ENCODE data around the gene RNF130. TPM values are rescaled to one million over a fixed set of nuclear protein-coding genes. Genes with fewer than 3 reads are reported as not detected.

Gene RNF130
- total RNA-seq, 1 donor from 2014 or later = 109 TPM

DNA sequence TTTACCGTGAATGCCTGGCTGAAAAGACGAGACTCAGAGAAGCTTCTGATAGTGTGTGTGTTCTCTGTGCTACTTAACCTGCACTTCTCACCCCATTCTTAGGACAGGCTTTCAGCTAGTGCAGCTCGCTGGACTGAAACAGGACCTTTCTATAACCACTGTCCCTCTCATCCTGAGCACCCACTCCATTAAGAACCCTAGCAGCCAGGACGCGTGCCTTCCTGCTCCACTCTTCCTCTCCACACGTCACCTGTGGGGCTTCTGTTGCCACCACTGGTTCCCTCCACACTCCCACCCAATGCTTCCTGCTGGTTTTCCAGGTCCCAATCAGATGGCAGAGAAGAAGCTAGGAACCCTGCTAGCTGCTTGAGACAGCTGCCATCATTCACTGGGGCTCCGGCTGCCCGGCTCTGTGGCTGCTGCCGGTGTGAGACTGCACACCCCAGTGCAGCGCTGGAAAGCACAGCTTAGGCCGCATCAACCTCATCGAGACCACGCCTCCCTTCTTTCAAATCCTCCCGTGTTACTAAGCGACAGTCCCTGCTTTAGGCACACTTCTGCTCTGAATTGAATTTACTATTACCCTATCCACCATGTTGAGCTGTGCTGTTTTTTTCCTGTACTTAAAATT is 44.0 kb downstream of the RNF130 start:
- H3K4me3 ChIP-seq = no peak overlapping the region
- no peak overlapping the region for H3K27ac ChIP-seq
- TF ChIP-seq, protein P1, sequence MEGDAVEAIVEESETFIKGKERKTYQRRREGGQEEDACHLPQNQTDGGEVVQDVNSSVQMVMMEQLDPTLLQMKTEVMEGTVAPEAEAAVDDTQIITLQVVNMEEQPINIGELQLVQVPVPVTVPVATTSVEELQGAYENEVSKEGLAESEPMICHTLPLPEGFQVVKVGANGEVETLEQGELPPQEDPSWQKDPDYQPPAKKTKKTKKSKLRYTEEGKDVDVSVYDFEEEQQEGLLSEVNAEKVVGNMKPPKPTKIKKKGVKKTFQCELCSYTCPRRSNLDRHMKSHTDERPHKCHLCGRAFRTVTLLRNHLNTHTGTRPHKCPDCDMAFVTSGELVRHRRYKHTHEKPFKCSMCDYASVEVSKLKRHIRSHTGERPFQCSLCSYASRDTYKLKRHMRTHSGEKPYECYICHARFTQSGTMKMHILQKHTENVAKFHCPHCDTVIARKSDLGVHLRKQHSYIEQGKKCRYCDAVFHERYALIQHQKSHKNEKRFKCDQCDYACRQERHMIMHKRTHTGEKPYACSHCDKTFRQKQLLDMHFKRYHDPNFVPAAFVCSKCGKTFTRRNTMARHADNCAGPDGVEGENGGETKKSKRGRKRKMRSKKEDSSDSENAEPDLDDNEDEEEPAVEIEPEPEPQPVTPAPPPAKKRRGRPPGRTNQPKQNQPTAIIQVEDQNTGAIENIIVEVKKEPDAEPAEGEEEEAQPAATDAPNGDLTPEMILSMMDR (IDR thresholded peaks at IDR 0.05) = no peak
- no peaks in the 10 kb centered on the region for H3K9me3 ChIP-seq
- peaks cover 9% of the 10 kb centered on the region for H3K4me1 ChIP-seq
- H3K36me3 ChIP-seq = peaks cover 8% of the 10 kb centered on the region
- DNase-seq = no peak
- ATAC-seq = no peak
- no peaks in the 10 kb centered on the region for H3K27me3 ChIP-seq
- intact Hi-C loops (cut with DNase I) = no loop called here

DNA sequence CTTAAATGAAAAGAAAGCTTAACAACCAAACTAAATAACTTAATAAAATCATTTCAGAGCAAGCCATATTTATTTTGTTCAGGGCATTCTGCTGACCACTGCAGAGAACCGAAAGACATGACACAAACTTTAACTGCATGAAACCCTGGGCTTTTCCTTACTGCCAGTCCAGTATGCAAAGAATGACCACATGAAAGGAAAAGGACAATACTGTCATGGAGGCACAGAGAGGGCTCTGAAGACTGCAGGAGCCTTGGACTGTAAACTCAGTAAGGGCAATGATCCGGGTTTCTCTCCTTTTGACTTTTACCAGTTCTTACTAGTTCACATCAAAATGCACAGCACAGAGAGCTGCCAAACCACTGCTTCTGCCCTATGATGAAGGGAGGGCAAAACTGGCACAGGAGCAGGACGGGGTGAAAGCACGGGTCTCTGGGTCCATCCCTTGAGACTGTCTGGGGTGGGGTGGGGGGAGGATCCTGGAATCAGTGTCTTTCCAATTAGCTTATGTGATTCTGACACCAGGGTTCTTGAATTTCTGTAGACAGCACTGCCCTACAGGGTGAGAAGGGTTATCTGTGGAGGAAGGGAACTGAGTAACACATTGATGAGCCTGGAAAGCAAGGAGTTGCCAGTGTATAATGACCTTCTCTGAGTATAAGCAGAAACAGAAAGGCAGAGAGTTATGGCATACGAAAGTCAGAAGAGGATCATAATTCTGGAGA is 44.7 kb downstream of the RNF130 start:
- Histone ChIP-seq H3K4me1 (peaks cover 9% of the 10 kb centered on the region), H3K27me3 (no peaks in the 10 kb centered on the region), H3K9me3 (no peaks in the 10 kb centered on the region), H3K36me3 (peaks cover 8% of the 10 kb centered on the region), H3K27ac (no peak overlapping the region), H3K4me3 (no peak overlapping the region)
- intact Hi-C loops (cut with DNase I) = no loop called here
- ATAC-seq (no peak), DNase-seq (no peak)
- TF ChIP-seq, protein P1 (IDR thresholded peaks at IDR 0.05) = no peak

DNA sequence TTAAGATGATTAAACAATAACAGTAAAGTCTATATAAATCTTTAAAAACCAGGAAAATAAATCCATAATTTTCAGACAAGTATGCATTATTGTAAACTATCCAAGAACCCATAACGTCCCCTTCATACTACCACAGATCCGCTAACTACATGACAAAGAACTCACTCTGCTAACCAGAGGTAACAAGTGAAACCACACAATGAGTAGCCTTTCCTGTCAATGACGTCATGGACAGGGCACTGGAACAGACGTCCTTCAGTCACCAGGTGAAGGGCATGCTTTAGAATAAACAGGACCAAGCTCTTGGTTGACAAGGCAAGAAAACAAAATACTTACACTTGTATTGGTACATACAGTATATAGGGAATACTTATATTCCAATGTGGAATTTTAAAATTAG is 45.2 kb downstream of the RNF130 start:
- H3K27ac ChIP-seq = no peak overlapping the region
- peaks cover 8% of the 10 kb centered on the region for H3K36me3 ChIP-seq
- TF ChIP-seq, protein P1 (IDR thresholded peaks at IDR 0.05) = no peak
- H3K4me3 ChIP-seq = no peak overlapping the region
- DNase-seq = no peak
- intact Hi-C loops (cut with DNase I) = no loop called here
- no peaks in the 10 kb centered on the region for H3K9me3 ChIP-seq
- peaks cover 9% of the 10 kb centered on the region for H3K4me1 ChIP-seq
- ATAC-seq = peak; percentile 83
- no peaks in the 10 kb centered on the region for H3K27me3 ChIP-seq

DNA sequence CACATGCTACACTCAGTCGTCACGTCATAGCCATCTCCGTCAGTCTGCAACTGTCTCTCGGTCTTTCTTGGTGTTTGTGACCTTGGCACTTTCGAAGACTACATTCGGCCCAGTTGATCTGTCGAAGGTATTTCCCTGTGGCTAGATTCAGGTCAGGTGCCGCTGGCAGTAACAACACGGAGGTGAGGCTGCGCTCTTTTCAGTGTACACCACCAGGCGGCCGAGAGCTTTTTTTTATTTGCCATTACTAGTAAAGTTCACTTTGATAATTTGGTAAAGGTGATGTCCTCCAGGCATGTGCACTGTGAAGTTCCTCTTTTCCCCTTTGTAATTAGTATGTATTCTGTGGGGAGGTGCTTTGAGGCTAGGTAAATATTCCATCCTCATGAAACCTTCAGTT is 49.7 kb downstream of the RNF130 start:
- no peak for ATAC-seq
- intact Hi-C loops (cut with DNase I) = no loop called here
- Histone ChIP-seq H3K4me3 (no peak overlapping the region), H3K36me3 (no peaks in the 10 kb centered on the region), H3K27me3 (no peaks in the 10 kb centered on the region), H3K9me3 (no peaks in the 10 kb centered on the region), H3K4me1 (peaks cover 9% of the 10 kb centered on the region), H3K27ac (no peak overlapping the region)
- no peak for DNase-seq
- TF ChIP-seq, protein P1 (IDR thresholded peaks at IDR 0.05) = no peak

DNA sequence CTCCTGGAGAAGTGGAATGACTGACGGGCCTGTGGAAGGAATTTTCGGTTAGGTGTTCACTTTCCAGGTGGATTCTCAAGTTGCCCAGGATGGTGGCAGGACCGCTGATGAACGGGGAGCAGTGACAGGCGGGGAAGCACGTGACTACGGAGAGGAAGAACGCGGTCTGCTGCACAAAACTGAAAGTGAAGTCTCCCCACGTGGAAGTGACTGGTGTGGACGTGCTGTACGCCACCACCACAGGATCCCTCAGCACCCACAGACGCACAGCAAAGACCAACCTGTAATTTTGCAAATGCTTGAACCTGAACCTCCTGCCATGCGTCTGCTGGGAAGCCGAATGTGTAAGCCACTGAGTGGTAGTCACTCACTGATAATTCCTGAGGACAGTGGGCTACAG is 51.4 kb downstream of the RNF130 start:
- DNase-seq (no peak), ATAC-seq (no peak)
- intact Hi-C loops (cut with DNase I) = no loop called here

More for the DNA sequence above, 51.4 kb downstream of the RNF130 start:
- Histone ChIP-seq H3K4me3 (no peak overlapping the region), H3K27me3 (no peaks in the 10 kb centered on the region), H3K36me3 (no peaks in the 10 kb centered on the region), H3K9me3 (no peaks in the 10 kb centered on the region), H3K27ac (no peak overlapping the region), H3K4me1 (no peaks in the 10 kb centered on the region)
- TF ChIP-seq, protein P1 (IDR thresholded peaks at IDR 0.05) = no peak
